Inflammatory macrophage treated with lipopolysaccharide for 4 hours (primary cell): ENCODE measurements around the gene SLC8A1.

Source experiments
- DNase-seq: peaks from one replicate; pipeline ENCODE4 v3.0.0-alpha.2; 2020

The SLC8A1 gene

DNA sequence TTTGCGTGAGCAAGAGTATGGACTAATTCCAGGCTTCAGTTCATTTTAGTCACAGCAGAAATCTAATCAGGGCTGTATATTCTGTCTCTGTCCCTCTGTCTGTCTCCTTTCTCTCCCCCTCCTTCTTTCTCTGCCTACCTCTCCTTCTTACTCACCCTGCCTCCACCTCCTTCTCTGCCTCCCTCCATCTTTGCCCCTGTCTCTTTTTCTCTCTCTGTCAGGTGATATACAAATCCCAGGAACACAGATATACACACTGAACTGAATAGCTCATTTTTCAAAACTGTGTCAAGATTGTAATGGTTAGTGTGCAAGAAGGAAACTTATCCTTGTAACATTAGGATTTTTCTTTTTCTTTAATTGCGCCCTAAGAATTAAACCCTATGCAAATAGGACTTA, 32.5 kb downstream of the SLC8A1 start:
- DNase-seq = no peak

DNA sequence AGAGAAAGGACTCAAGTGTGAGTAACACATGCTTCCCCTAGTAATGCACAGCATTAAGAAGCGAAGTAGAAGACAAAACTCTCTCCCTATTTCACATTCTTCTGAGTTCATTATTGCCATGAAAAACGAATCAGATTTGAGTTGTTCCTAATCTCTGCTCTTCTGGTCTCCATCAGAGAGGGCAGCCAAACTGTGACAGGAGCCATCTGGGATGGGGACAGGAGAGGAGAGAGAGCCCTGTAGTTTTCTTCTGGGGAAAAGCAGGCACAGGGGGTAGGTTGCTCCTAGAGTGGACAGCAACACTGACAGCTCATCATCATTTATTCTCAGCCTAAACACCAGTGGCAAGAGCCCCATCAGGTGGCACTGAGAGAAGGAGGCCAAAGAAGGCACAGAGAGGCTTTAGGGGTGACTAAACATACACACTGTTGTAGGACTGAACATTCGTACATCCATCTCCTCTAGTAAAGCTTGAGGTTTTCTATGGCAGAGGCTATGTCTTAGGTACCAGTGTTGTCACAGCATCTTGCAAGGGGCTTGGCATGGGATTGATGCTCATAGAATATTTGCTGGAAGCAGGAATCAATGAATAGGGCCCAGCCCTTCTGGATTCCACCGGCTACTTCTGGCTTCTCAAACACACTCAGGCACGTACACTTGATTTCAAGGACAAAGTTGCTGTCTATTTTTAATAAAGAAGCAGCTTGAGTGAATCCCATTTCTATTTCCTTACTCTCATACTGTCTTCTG, 33.1 kb downstream of the SLC8A1 start:
- no peak for DNase-seq

- no peak for DNase-seq
Measured at GRCh38 chr2:40416486-40416885, 35.4 kb downstream of the SLC8A1 start.

- no peak for DNase-seq
Measured at GRCh38 chr2:40415391-40415790, 36.5 kb downstream of the SLC8A1 start.

- no peak for DNase-seq
Measured at GRCh38 chr2:40412456-40412855, 39.4 kb downstream of the SLC8A1 start.

DNA sequence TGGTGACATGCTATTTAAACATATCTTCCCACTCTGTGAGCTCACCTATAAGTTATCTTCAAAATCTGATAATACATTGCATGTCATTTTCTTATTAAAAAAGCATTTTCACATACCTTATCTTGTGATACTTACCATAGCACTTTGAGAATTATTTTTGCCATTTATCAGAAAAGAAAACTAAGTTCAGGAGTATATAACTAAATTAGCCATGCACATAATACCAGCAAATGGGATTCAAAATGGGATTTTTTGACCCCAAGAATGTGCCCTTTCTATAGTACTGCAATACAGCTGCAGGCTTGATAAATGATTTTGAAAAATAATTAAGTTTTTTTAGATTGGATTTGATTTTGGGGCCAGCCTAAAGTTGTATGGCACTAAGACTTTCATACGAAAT, 41.2 kb downstream of the SLC8A1 start:
- no peak for DNase-seq

DNA sequence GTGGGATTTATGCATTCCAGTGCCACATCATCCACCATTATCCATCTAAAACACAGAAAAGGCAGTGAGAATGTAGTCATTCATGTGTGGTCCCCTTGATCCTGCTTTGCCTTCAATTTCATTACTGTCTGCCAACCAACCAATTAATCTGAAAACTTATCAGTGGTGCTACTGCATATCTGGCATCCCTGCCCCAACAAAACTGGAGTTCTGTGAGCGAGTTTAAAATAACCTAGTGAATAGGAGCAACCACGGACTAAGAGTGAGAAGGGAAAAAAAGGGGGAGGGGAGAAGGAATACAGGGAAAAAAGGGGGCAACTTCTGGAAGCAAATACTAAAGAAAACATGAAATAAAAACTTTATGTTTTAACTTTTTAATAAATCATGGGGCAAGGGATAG, 42.2 kb downstream of the SLC8A1 start:
- DNase-seq = no peak

DNA sequence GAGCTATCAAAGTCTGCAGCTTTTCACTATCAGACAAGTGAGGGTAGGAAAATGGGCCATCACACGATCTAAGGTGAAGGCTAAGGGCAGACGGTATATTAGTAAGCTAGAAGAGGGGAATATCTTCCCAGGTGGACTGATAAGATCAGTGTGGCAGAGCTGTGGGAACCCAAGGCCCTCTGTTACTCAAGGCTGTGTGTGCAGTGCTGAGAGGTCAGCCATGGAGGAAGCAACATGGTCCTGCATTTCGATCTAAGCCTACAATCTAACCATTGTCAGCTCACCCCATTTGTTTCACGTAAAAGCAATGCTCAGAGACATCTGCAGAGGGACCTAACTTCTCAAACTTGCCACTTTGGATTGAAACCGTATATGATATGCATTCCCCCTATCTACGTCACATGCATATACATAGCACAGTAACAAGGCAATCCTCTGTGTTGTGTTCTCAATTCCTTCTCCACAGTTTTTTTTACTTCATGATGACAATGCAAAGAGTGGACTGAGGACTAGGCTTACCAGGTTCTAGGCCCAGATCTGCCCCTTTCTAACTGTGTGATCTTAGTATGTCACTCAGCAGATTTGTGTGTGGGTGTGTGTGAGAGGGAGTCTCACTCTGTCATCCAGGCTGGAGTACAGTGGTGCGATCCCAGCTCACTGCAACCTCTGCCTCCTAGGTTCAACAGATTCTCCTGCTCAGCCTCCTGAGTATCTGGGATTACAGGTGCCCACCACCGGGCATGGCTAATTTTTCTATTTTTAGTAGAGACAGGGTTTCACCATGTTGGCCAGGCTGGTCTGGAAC, 45.2 kb downstream of the SLC8A1 start:
- no peak for DNase-seq

DNA sequence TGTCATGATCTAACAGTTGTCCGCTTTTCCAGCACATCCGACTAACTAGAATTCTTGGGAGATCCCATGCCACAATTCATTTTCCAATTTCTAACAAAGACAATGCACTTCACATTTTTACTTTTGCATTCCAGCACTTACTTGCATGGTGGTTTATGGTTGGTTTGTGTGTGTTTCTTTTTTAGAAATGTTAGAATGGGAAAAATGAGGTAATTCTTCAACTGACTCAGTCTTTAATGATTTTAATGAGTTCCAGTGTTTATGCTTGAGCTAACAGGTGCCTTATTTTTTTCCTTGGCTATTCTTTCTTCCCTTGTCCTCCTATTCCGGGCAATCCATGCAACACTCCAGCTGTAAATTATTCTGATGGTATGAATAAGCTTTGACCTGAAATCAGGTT, 46.4 kb downstream of the SLC8A1 start:
- no peak for DNase-seq

DNA sequence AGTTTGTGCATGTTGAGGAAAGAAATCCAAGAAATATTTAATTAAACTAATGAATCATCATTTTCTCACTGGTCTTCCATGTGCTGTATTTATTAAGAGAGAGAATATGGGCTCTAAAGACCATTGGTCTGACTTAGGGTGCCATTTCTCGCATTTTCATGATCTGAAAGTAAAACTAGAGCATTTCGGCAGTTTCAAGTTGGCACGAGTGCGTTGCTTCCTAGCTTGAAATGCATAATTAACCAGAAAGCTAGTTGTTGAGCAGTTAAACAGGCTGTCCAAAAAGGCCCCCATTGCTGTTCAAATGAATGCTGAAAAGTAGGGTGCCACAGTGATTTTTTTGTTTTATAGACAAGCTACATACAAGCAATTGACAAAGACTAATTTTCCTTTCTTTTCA, 47.4 kb downstream of the SLC8A1 start:
- DNase-seq = peak; percentile 23

DNA sequence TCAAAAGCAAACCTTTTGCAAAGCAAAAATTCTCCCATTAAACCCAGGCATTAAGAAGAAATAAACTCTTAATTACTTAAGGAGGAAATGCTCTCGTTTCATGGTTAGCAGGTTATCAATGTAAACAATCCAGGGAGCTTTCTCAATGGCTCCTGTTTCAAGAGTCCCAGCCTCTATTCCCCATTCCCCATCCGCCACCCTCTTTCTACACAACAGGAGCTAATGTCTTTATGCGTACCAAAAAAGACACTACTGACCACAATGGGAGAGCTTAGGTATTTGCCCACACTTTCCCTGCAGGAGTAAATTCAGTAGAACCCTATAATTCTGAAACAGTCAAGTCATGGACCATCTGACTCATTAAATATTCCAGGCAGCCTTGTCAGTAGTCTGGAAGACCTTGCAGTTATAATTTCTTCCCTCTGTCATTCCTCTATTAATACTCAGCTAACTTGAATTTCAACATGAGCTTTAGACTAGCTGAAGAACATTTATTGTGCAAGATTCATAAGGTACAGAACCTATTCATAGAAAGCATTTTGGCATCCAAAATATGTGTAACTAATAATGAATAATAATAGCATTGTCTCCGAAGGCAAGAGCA, 48.6 kb downstream of the SLC8A1 start:
- no peak for DNase-seq

- no peak for DNase-seq
Measured at GRCh38 chr2:40401896-40402295, 50.0 kb downstream of the SLC8A1 start.

GRCh38 chr2:40400336-40400953, 51.4 kb downstream of the SLC8A1 start:
- DNase-seq = no peak

DNA sequence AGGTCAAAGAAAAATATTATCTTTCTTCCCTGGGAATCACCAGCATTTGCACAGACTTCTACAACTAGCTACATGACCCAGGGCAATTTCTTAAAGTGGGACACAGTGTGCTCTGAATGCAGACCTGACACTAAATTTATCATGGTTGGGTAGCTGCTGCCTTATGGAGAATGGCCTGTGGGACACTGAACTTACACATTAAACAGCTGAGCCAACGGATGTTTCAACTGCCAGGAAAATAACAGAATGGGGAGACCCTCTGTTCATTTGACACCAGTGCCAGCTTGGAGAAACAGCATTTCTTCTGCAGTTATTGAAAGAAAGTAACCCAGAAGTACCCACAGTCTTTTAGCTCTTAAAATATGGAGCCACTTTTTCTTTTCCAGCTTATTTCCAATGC, 54.1 kb downstream of the SLC8A1 start:
- DNase-seq = no peak

DNA sequence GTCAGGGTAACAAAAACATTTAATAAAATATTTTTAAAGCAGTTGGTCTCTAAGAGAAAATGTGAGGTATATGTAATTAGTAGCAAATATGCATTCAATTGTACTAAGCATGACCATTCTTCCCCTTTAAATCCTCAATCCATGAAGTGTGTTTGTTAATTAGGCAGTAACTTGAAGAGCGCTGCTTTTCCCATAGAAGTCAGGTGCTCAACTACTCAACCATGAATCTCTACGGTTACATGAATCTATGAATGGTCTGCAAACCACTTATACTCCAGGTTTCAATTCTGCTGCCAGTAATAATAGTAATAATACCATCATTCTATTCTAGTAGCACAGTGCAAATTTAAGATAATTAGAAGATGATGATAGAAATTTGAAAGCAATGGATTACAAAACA, 55.8 kb downstream of the SLC8A1 start:
- no peak for DNase-seq

GRCh38 chr2:40395169-40396073, 56.5 kb downstream of the SLC8A1 start:
- peak; percentile 14 for DNase-seq

GRCh38 chr2:40394597-40394996, 57.3 kb downstream of the SLC8A1 start:
- peak; percentile 69 for DNase-seq

DNA sequence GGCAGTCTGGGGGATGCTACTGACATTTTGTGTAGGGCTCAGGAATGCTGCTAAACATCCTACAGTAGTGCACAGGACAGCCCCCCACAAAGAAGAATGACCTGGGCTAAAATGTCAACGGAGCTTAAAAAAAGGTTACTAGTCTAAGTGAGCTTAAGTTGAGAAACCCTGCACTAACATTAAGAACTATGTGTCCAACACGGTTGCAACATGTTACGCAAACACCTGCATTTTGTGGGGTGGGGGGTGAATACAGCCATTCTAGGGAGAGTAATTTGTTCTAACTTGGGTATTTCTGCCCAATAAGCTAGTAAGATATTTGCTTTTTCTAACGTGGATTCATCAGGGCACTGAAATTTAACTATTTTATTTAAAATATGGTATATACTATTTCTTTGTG, 57.9 kb downstream of the SLC8A1 start:
- DNase-seq = no peak

DNA sequence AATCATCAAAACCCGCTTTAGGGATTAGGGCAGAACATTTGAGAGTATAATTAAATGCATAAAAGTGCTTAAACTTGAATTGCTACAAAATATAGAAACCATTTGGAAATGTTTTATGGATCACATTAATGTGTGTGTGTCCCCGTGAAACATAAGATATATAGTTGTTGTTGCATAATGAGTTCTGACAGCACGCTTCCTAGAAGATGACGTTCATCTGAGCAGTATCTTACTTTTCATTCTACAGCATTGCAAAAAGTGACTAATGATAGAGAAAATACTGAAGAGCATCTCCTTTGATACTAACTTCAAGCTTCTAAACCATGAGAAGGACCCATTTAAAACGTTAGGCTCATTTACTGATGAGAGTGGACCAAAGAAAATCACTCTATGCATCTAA, 63.7 kb downstream of the SLC8A1 start:
- DNase-seq = peak; percentile 49

DNA sequence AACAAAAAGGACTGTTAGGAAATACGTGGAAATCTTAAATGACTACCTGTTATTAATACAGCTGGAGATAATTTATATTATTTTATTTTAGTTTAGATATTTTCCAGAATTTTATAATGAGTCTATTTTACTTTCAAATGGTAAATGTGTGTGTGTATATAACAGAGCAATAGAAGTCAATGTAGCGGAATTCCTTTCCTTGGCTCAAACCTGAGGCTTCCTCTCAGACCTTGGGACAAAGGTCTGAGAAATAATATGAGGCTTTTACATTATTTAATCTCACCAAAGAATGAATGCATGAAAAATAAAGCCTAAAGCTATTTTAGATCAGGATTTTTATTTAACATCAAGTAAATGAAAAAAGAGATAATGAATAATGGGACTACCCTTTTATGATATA, 65.7 kb downstream of the SLC8A1 start:
- no peak for DNase-seq

DNA sequence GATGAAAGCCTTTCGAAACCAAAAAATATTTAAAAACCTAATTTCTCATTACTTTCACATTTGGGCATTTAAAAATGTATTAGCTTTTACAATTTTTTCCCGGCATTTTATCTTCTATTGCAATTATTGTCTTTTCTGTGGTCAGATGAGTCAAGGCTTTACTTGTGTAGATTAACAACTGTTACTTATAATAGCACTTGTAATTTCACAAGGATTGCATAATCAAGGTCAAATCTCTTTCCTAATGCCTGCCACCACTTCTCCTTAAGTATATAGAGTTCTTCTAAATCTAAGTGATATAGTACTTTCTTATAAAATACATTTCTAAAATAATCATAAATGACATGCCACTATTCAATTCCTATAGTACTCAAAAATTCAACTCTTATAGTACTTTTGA, 67.2 kb downstream of the SLC8A1 start:
- DNase-seq = peak; percentile 96

DNA sequence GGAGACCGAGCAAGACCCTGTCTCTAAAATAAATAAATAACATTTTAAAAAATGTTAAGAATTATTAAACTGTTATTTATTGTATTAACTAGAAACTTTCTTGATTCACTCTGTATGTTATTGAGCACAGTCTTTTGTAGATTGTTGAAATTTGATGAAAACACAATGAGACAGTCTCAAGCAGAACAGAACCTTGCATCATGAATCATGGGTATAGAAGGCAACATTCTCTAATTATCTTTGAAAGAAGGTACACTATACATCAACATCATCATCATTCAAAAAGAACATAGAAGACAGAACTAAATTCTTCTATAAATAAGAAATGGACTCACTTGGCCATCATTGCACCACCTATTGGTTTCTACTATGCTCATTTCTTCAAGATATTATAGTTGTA, 67.7 kb downstream of the SLC8A1 start:
- no peak for DNase-seq

- DNase-seq = no peak
Measured at GRCh38 chr2:40380721-40381120, 71.2 kb downstream of the SLC8A1 start.
